Fibroblast of peridontal ligament (primary cell): ENCODE data around the gene GDPD5.

Experiments
- DNase-seq: peaks from one replicate; pipeline ENCODE4 v3.0.0-alpha.2; 2010; ENCODE audit errors: extremely low read depth

GDPD5 gene, protein sequence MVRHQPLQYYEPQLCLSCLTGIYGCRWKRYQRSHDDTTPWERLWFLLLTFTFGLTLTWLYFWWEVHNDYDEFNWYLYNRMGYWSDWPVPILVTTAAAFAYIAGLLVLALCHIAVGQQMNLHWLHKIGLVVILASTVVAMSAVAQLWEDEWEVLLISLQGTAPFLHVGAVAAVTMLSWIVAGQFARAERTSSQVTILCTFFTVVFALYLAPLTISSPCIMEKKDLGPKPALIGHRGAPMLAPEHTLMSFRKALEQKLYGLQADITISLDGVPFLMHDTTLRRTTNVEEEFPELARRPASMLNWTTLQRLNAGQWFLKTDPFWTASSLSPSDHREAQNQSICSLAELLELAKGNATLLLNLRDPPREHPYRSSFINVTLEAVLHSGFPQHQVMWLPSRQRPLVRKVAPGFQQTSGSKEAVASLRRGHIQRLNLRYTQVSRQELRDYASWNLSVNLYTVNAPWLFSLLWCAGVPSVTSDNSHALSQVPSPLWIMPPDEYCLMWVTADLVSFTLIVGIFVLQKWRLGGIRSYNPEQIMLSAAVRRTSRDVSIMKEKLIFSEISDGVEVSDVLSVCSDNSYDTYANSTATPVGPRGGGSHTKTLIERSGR

GRCh38 chr11:75525433-75526191 is at the start of gene GDPD5:
Gene GDPD5, minus strand, starts transcription at chr11:75525941. Its CDS starts 48,206 bp downstream, at chr11:75477735.
- peak; percentile 43 for DNase-seq

DNA sequence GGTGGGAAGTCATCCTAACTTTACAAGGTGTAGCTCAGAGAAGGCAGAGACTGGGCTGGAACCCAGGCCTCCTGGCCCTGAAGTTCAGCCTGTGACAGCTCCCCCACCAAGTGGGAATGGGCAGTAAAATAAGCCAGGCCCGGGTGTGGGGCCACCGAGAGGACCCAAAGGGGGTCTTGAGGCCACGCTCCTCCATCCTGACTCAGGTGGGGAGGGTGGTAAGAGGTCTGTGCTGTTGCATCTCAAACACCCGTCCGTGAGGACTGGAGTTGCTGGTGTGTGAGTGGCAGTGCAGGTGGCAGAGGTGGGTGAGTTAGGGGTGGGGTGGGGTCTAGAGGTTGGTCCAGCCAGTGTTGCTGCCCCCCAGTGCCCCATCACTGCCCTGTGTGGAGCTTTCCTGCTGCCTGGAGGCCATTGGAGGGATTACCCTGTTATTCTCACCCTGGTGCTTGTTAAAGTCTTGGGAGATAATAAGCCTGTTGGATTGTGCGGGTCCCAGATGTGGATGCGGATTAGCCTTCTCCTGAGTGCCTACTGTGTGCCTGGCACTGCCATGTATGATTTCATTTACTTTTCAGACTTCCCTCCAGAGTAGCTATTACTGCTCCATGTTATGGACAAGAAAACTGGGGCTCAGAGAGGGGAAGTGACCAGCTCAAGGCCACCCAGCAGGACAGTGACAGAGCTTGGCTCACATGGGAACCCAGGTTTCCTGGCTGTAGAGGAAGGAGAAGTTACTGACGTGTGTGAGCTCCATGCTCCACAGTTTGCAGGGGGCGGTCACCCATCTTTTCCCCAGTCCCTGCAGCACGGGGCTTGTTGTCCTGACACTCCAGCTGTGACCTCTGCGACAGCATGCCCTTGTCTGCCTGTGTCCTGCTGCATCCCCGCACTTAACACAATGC is 49.2 kb upstream of the GDPD5 start:
- DNase-seq: no peak

DNA sequence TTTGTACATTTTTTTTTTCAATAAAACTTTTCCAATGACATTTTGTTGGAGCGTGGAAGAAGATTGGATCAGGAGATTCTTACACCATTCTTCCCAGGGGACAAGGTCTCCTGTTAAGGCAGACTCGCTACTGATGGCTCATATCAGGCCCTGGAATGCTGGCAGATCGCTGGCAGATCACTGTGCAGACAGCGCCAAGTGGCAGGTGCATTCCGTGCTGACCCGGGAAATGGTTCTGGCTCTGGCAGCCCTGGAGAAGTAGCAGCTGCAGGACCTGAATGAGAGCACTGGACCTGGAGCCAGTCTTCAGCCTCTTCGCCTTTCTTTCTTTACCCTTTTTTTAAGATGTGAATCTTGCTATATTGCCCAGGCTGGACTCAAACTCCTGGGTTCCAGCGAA is 47.0 kb upstream of the GDPD5 start:
- no peak for DNase-seq

- no peak for DNase-seq
These were observed 45.9 kb upstream of the GDPD5 start for GRCh38 chr11:75571625-75572024.

GRCh38 chr11:75570559-75571139 is 44.9 kb upstream of the GDPD5 start:
- no peak for DNase-seq

DNA sequence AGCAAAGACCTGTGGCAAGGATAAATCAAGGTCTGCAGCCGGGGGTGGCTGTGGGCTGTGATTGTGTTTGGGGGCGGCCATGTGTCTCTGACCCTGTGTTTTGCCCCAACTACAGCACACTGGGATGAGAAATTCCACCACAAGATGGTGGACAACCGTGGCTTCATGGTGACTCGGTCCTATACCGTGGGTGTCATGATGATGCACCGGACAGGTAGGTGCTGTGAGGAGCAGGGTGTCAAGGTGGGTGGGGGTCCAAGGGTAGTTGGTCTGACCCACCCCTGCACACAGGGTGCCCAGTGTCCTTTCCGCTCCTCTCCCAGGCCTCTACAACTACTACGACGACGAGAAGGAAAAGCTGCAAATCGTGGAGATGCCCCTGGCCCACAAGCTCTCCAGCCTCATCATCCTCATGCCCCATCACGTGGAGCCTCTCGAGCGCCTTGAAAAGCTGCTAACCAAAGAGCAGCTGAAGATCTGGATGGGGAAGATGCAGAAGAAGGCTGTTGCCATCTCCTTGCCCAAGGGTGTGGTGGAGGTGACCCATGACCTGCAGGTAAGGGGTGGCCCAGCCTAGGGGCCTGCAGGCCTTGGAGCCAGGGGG is 43.0 kb upstream of the GDPD5 start:
- DNase-seq: no peak

DNA sequence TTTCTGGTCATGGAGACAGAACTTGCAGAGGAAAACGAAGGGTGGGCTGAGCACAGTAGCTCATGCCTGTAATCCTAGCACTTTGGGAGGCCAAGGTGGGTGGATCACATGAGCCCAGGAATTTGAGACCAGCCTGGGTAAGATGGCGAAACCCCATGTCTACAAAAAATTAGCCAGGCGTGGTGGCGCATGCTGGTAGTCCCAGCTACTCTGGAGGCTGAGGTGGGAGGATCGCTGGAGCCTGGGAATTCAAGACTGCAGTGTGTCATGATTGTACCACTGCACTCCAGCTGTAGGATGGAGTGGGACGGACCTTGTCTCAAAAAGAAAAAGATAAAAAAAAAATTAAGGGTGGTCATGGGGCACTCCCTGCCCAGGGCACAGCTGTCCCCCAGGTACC is 42.2 kb upstream of the GDPD5 start:
- DNase-seq: no peak

GRCh38 chr11:75566763-75567279 is 41.1 kb upstream of the GDPD5 start:
- DNase-seq: no peak

DNA sequence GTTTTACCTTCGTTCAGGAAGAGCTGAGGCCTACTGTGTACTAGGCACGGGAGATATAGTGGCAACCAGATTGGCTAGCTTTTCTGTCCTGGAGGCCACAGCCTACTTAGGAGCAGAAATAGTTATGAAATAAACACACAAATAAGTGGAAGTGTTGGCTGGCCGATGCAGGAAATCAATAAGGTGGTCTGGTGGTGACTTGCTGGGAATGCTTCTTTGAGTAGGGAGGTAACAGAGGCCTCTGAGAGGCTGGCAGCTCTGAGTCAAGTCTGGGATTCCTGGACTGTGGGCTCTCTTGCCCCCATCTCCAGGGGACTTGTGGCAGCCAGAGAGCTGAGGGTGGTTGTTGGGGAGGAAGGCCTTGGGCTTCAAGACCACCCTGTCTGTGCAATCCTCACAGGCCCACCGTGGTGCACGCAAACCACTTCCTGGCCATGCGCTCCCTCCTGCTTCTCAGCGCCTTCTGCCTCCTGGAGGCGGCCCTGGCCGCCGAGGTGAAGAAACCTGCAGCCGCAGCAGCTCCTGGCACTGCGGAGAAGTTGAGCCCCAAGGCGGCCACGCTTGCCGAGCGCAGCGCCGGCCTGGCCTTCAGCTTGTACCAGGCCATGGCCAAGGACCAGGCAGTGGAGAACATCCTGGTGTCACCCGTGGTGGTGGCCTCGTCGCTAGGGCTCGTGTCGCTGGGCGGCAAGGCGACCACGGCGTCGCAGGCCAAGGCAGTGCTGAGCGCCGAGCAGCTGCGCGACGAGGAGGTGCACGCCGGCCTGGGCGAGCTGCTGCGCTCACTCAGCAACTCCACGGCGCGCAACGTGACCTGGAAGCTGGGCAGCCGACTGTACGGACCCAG is 40.4 kb upstream of the GDPD5 start:
- no peak for DNase-seq

DNA sequence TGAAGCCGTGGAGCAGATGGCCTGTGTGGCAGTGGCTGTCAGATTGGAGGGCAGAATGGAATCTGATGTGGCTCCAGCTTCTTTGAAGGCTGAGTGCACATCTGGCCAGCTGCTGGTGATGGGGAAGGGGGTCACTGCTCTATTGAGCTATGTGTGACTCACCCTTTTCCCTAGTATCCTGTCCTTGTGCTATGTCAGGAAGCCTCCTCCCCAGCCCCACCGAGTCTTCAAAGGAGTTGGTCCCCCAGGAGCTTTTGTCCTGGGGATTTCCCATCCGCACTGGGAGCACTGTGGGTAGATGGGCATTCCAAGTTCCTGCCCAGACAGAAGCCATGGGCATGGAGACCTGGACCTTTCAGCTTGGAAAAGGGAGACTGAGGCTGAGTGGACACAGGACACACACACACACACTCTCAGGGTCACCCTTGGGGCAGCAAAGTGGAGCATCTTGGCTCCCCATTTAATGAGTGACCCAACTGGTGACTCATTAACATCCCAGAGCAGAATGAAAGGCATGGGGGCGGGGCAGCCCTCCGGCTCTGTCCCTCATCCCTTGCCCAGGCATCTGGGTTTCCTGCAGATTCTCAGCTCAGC is 39.6 kb upstream of the GDPD5 start:
- peak; percentile 63 for DNase-seq

- peak; percentile 91 for DNase-seq
These were observed 38.3 kb upstream of the GDPD5 start for GRCh38 chr11:75563978-75564552.

DNA sequence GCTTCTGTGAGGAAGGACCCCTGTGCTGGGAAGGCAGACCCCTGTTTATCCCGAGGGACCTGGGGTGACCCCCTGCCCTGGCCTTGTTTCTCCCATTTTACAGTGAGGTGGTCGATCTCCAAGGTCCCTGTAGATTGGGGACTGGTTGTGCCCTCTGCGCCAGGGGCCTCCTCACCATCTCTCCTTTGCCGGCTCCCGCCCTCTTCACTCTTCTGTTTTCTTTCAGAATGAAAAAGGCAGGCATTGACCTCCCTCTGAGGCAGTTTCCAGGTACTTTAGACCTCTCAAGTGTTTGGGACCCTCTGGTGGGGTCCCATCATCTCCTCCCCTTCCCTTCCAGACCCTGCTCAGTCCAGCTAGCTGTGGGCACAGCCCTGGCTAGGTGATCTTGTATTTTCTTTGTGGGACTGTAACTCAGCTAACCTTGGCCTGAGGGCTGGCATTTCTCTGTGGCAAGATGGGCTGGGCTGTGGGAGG is 37.8 kb upstream of the GDPD5 start:
- no peak for DNase-seq

DNA sequence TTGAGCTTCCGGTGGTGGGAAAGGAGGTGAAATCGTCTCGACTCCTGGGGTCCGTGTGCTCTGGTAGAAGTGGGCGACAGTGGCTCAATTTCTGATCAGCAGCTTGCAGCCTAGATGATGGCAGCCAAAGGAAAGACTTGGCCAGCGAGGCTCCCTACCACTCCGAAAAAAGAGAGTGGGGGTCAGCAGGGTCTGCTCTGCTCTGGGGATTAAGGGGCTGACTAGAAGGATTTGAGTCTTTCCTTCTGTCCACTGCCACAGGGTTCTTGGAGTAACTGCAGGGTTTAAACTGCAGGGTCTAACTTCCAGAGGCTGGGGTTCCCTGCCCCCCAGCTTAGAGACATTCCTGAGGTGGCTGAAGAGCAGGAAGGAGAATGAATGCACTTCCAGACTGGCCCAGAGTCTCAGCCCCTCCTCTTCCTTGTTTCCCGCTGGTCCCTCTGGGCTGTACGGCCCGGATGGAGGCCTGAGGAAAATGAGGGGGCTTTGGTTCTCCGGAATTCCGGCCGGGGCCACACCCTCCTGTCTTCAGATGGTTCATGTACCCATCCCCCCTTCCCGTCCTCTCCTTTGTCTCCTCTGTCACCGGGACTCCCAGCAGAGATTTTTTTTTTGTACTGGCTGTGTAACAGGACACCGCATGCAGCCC is 37.2 kb upstream of the GDPD5 start:
- peak; percentile 45 for DNase-seq

DNA sequence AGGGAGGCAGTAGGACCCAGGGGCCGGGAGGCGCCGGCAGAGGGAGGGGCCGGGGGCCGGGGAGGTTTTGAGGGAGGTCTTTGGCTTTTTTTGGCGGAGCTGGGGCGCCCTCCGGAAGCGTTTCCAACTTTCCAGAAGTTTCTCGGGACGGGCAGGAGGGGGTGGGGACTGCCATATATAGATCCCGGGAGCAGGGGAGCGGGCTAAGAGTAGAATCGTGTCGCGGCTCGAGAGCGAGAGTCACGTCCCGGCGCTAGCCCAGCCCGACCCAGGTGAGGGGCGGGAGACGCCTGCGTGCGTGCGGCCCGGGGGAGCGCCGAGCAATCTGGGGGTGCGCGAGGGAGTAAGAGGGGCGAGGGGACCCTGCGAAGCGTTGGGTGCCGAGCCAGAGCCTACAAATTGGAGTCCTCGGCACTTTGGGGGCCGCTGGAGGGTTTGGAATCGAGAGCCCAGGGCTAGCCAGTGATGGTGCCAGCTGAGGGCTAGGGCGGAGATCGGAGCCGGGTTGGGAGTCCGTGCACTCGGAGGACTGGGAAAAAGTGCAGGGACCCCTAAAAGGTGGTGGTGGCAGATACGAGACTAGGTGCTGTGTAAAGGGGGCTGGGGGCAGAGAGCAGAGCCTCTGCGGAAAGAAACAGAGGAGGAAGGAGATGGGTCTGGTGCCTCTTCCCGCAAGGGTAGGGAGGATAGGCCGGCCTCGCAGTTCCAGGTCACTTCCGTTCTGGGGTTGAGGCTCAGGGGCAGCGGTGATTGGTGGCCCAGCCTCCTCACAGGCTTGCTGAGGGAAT is 36.5 kb upstream of the GDPD5 start, which contains the start of gene SERPINH1:
SERPINH1 (plus strand) TSS at position 206 of the 788 bp plus-strand sequence. CDS start 4,097 bp downstream, outside the sequence.
- DNase-seq: peak; percentile 92

- no peak for DNase-seq
These were observed 35.8 kb upstream of the GDPD5 start for GRCh38 chr11:75561426-75562047.

DNA sequence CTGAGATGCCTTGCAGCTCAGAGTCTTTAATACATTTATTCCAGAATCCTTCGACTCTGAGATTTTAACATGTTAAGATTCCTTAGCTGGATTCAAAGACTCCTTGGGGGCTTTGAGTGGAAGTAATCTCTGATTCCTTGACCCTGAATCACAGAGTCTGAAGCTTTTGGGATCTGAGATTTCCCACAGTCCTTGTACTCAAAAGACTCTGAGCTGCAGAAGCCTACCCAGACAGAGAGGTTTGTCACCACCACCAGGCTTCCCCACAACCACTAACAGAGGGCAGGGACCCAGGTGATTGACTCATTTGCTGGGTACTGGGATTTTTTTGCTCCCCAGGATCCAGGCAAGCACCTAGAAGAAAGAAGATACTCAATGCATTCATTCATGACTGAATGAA is 34.9 kb upstream of the GDPD5 start:
- peak; percentile 45 for DNase-seq
